CD4-positive, CD25-positive, alpha-beta regulatory T cell (primary cell): ENCODE data around the gene BNIP3. TPM values are rescaled to one million over a fixed set of nuclear protein-coding genes. Genes with fewer than 3 reads are reported as not detected.
A peak's percentile ranks its signal among the peaks of the same experiment; 100 is the strongest.

Experiments used
- ATAC-seq, 2 donors: fragments of 150-1000 bp; cut with Tn5 transposase; one replicate each; pipeline ENCODE4 v1.10.0; 2021; ENCODE audit warnings: low read depth in 2 of 2, moderate number of reproducible peaks in 2 of 2, moderate library complexity in 1 of 2
- DNase-seq, 3 donors: peaks; one replicate each; pipeline versions ENCODE4 v3.0.0 to v3.0.0-alpha.2; 2012 to 2022; ENCODE audit warnings: mixed read lengths in 1 of 3
- H3K27ac ChIP-seq: one replicate; pipeline ENCODE4 v1.7.0; 2013; ENCODE audit warnings: mild to moderate bottlenecking, low read length; ENCODE audit not compliant: insufficient read depth, poor library complexity, severe bottlenecking
- H3K27me3 ChIP-seq: one replicate; pipeline ENCODE4 v1.7.0; 2013; ENCODE audit warnings: low read length; ENCODE audit not compliant: control insufficient read depth, insufficient read depth
- H3K36me3 ChIP-seq: one replicate; pipeline ENCODE4 v1.7.0; 2013; ENCODE audit warnings: mild to moderate bottlenecking, low read length, moderate library complexity; ENCODE audit not compliant: control insufficient read depth, insufficient read depth
- H3K4me1 ChIP-seq: 2 replicates; pipeline ENCODE4 v1.7.0; 2013; ENCODE audit warnings: mild to moderate bottlenecking, low read length; ENCODE audit not compliant: insufficient read depth, control insufficient read depth, poor library complexity, severe bottlenecking
- H3K4me3 ChIP-seq: one replicate; pipeline ENCODE4 v1.7.0; 2013; ENCODE audit warnings: low read depth, mild to moderate bottlenecking, low read length, moderate library complexity
- H3K9me3 ChIP-seq, 2 experiments: 1 replicate in 1 of 2; 2 replicates in 1 of 2; pipeline ENCODE4 v1.7.0; 2013; ENCODE audit warnings: low read length in 2 of 2, mild to moderate bottlenecking in 1 of 2, moderate library complexity in 1 of 2; ENCODE audit not compliant: control insufficient read depth in 2 of 2
- H3K27ac Mint-ChIP-seq, 3 donors: one replicate each; pipeline ENCODE4 v1.8.0; 2020 to 2022; ENCODE audit warnings: mild to moderate bottlenecking in 3 of 3, mixed read lengths in 3 of 3, moderate library complexity in 2 of 3
- H3K27me3 Mint-ChIP-seq: one replicate; pipeline ENCODE4 v1.8.0; 2022; ENCODE audit warnings: mild to moderate bottlenecking, mixed read lengths
- H3K36me3 Mint-ChIP-seq: one replicate; pipeline ENCODE4 v1.8.0; 2020; ENCODE audit warnings: mixed read lengths
- H3K4me1 Mint-ChIP-seq, 4 donors: one replicate each; pipeline ENCODE4 v1.8.0; 2020 to 2022; ENCODE audit warnings: mixed read lengths in 4 of 4, mild to moderate bottlenecking in 1 of 4
- H3K4me3 Mint-ChIP-seq, 4 donors: one replicate each; pipeline ENCODE4 v1.8.0; 2020 to 2022; ENCODE audit warnings: mild to moderate bottlenecking in 4 of 4, mixed read lengths in 4 of 4, moderate library complexity in 3 of 4
- H3K9me3 Mint-ChIP-seq, 7 donors: one replicate each; pipeline ENCODE4 v1.8.0; 2020 to 2022; ENCODE audit warnings: mixed read lengths in 7 of 7, mild to moderate bottlenecking in 3 of 7, moderate library complexity in 2 of 7
- polyA plus RNA-seq, 4 donors: library from polyadenylated mRNA; unstranded; fragments of 300-500 nt; fragmentation: Illumina TruSeq; gene quantifications; one replicate each; pipeline ENCODE4 v1.2.3, GENCODE V29; 2021
- total RNA-seq: library from RNA; stranded (reverse); gene quantifications from one replicate; pipeline ENCODE4 v1.2.3, GENCODE V29; 2022

BNIP3 gene, protein sequence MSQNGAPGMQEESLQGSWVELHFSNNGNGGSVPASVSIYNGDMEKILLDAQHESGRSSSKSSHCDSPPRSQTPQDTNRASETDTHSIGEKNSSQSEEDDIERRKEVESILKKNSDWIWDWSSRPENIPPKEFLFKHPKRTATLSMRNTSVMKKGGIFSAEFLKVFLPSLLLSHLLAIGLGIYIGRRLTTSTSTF
- total RNA-seq: 20.2 TPM
- polyA plus RNA-seq: 10 to 100 TPM; 21.2 to 35.1 (median 30.5) TPM

DNA sequence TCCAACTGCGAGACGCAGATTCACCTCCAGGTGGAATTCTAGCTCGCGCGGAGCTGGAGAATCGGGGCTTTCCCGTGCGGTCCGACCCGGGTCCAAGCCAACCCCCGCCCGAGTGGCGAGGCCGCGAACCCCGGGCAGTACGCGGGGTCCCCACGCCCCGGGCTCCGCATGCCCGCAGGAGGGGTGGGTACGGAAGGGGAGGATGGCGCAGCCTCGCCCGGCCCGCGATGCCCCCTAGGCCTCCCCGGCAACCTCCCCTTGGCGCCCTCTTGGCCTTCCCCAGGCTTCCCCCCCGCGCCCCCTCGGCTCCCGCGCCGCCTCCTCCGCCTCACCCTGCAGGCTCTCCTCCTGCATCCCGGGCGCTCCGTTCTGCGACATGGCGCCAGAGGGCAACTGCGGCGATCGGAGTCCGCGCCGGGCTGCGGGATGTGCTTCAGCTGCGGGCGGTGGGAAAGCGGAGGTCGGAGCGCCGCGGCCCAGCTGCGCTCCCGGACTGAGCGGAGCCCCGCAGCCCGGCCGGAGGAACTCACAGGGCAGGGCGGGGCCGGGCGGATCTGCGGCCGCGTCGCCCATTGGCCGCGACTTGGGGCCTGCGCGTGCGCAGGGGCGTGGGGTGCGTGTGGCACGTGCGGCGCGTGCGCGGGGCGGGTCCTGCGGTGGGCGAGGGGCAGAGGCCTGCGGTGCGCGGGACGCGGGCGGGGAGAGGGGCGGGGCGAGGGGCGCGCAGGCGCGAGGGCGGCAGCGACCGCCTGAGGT is at the start of gene BNIP3:
Gene BNIP3 (minus strand): TSS at position 495 of the 756 bp plus-strand sequence. CDS start 117 bp downstream, at position 378.
- peak within 1 kb of the TSS; percentile 86 for H3K4me3 ChIP-seq
- Mint-ChIP-seq H3K27me3 (peaks cover 14% of the 10 kb centered on the region), H3K36me3 (peaks cover 7% of the 10 kb centered on the region), H3K27ac (peak within 1 kb of the TSS in 2 of 3 donors; percentile 79 to 83), H3K4me1 (peaks cover 17 to 49% (median 27%) of the 10 kb centered on the region in 4 donors), H3K9me3 (no peaks in the 10 kb centered on the region), H3K4me3 (peak within 1 kb of the TSS; percentile 86 to 94 (median 92))
- DNase-seq: peak; percentile 91 to 94 (median 93)
- no peaks in the 10 kb centered on the region for H3K36me3 ChIP-seq
- peaks cover 24% of the 10 kb centered on the region for H3K4me1 ChIP-seq
- no peaks in the 10 kb centered on the region for H3K27me3 ChIP-seq
- H3K9me3 ChIP-seq: no peaks in the 10 kb centered on the region
- peak; percentile 86 to 89 for ATAC-seq
- H3K27ac ChIP-seq: peak within 1 kb of the TSS; percentile 57

DNA sequence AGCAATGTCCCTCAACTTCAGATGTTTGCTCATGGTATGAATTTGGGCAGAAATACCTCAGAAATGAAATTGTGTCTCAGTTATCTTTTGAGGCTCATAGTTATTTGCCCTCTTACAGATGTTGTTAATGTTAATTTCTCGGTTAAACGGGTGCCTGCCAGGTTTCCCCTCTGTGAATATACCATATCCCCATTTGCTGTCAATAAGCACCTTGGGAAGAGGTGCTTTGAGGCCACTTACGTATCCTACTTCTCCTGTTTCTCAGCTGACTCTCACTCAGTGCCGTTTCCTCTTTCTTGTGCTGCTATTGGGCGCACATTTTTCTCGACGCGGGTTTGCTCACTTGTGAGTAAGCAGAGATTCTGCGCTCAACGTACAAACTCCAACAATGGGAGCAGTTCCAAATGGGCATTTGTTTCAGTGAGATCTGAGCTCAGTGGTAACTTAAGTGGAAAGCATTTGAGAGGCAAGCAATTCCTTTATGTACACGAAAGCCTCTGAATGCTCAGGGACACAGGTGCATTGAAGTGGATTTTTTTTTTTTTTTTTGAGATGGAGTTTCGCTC is 49.3 kb upstream of the BNIP3 start:
- Mint-ChIP-seq H3K4me3 (no peak overlapping the region), H3K9me3 (peaks cover 0 to 2% (median 0%) of the 10 kb centered on the region in 7 donors), H3K4me1 (peaks cover 0 to 2% (median 0%) of the 10 kb centered on the region in 4 donors), H3K27me3 (peaks cover 46% of the 10 kb centered on the region), H3K27ac (no peak overlapping the region), H3K36me3 (no peaks in the 10 kb centered on the region)
- Histone ChIP-seq H3K27ac (no peak overlapping the region), H3K9me3 (no peaks in the 10 kb centered on the region), H3K36me3 (no peaks in the 10 kb centered on the region), H3K27me3 (peaks cover 6% of the 10 kb centered on the region), H3K4me1 (no peaks in the 10 kb centered on the region), H3K4me3 (no peak overlapping the region)
- ATAC-seq (no peak), DNase-seq (no peak)

DNA sequence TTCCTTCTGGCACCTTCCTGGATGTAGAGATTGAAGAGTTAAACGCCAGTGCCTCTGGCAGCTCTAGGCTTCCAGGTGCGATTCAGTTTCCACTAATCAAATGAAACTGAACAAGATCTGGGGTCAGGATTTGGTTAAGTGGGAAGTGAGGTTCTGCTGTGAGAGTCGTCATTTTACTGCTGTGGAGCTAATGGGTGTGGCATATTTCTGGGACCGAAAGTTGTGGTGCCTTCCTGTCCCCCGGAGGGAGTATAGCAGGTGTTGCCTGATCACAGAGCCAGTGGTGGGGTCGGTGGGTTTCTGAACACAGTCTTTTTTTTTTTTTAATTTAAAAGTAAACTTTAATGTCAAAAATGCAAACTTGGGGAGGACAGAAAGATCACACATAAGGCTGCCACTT is 47.0 kb upstream of the BNIP3 start:
- no peaks in the 10 kb centered on the region for H3K4me1 ChIP-seq
- no peaks in the 10 kb centered on the region for H3K4me1 Mint-ChIP-seq
- DNase-seq (no peak), ATAC-seq (no peak)
- H3K36me3 ChIP-seq: no peaks in the 10 kb centered on the region
- peaks cover 0 to 2% (median 0%) of the 10 kb centered on the region in 7 donors for H3K9me3 Mint-ChIP-seq
- H3K4me3 ChIP-seq: no peak overlapping the region
- H3K27ac Mint-ChIP-seq: no peak overlapping the region
- no peaks in the 10 kb centered on the region for H3K36me3 Mint-ChIP-seq
- no peak overlapping the region for H3K4me3 Mint-ChIP-seq
- H3K27me3 Mint-ChIP-seq: peaks cover 41% of the 10 kb centered on the region
- H3K27me3 ChIP-seq: no peaks in the 10 kb centered on the region
- no peak overlapping the region for H3K27ac ChIP-seq
- H3K9me3 ChIP-seq: no peaks in the 10 kb centered on the region

DNA sequence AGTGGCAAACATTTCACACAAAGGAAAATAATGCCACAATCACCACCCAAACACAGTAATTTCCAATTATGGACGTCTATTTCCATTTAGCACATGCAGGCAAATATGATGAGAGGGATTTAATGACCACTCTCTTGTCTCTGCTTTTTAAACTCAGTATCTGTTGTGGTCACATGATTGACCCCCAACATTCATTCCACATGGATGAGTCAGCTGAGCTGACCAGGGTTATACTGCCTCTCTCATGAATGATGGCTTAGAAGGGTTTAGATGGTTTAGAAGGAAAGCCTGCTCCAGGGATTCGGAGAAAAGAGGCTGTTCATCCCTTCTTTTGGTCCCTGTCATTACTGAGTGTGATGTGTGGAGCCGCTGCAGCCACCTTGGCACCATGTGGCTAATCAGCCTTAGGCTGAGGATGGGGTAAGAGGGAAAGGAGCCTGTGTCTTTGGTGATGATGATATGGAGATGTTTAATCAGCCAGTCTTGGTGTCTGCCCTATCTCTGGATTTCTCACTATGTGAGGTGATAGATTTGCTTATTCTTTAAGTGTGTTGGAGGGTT is 45.8 kb upstream of the BNIP3 start:
- H3K36me3 Mint-ChIP-seq: no peaks in the 10 kb centered on the region
- no peaks in the 10 kb centered on the region for H3K27me3 ChIP-seq
- H3K9me3 Mint-ChIP-seq: peaks cover 0 to 2% (median 0%) of the 10 kb centered on the region in 7 donors

DNA sequence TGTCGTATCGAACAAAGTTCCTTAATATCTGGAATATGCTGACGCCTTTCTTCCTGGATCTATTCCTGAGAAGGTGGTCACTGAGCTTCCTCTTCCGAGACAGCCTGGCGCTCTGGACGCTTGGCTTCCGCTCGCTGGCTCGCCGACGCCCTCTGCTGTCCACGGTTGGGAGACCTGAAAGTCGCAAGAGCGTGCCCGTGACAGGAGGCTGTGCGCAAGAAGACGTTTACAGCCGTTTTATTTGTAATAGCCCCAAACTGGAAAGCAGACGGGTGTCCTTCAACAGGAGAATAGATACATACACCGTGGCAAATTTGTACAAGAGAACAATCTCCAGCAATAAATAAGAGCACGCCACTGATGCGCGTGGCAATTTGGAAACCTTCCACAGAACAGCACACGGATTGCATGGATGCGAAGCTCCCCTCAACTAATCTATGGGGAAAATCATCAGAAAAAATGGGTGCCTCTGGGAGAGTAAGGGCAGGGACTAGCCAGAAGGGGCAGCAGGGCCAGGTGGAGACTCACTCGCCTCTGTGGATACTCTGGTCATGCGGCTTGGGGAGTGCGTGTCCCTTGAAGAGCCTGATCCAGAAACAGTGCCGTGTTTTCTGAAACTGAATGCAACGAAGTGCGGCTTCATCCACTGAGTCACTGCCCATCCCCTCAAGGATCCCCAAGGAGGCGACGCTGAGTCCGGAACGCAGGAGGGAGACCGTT is 41.5 kb upstream of the BNIP3 start:
- peaks cover 0 to 2% (median 0%) of the 10 kb centered on the region in 7 donors for H3K9me3 Mint-ChIP-seq
- no peaks in the 10 kb centered on the region for H3K4me1 ChIP-seq
- peaks cover 4 to 7% (median 5%) of the 10 kb centered on the region in 4 donors for H3K4me1 Mint-ChIP-seq
- no peaks in the 10 kb centered on the region for H3K27me3 ChIP-seq
- H3K27ac ChIP-seq: no peak overlapping the region
- H3K27ac Mint-ChIP-seq: peak overlapping the region in 1 of 3 donors; percentile 9
- H3K27me3 Mint-ChIP-seq: peaks cover 38% of the 10 kb centered on the region
- DNase-seq (peak; percentile 56 to 76 (median 64)), ATAC-seq (peak; percentile 61 to 78)
- H3K4me3 ChIP-seq: no peak overlapping the region
- H3K9me3 ChIP-seq: no peaks in the 10 kb centered on the region
- H3K36me3 Mint-ChIP-seq: no peaks in the 10 kb centered on the region
- peak overlapping the region in 1 of 4 donors; percentile 60 for H3K4me3 Mint-ChIP-seq
- no peaks in the 10 kb centered on the region for H3K36me3 ChIP-seq

More for the DNA sequence above, 45.8 kb upstream of the BNIP3 start:
- H3K4me3 ChIP-seq: no peak overlapping the region
- no peaks in the 10 kb centered on the region for H3K9me3 ChIP-seq
- Mint-ChIP-seq H3K4me1 (peaks cover 4 to 7% (median 5%) of the 10 kb centered on the region in 4 donors), H3K27ac (no peak overlapping the region), H3K4me3 (no peak overlapping the region), H3K27me3 (peaks cover 42% of the 10 kb centered on the region)
- ATAC-seq: no peak
- H3K27ac ChIP-seq: no peak overlapping the region
- DNase-seq: no peak
- no peaks in the 10 kb centered on the region for H3K4me1 ChIP-seq
- H3K36me3 ChIP-seq: no peaks in the 10 kb centered on the region

DNA sequence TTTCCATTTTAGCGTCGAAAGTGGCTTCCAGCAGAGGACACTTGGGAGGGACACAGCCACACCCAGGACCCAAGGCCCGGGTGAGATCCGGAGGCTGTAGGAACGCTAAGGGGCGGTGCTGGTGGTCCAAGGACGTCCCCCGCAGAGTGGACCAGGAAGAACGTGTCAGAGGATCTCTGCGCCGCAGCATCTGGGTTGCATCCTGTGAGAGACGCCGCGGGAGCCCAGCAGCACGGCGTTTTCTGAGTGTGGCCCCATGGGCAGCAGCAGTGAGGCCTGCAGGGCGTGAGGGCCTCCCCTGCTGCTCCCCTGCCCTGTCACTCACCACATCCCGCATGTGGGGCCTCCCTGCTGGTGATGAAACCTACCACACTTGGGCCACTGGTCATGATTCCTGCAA is 40.5 kb upstream of the BNIP3 start:
- ATAC-seq (no peak), DNase-seq (no peak)
- H3K27ac ChIP-seq: no peak overlapping the region
- H3K4me3 Mint-ChIP-seq: no peak overlapping the region
- H3K4me1 Mint-ChIP-seq: peaks cover 4 to 7% (median 5%) of the 10 kb centered on the region in 4 donors
- H3K36me3 Mint-ChIP-seq: no peaks in the 10 kb centered on the region
- no peaks in the 10 kb centered on the region for H3K9me3 ChIP-seq
- peaks cover 31% of the 10 kb centered on the region for H3K27me3 Mint-ChIP-seq
- H3K4me3 ChIP-seq: no peak overlapping the region
- H3K27ac Mint-ChIP-seq: no peak overlapping the region
- H3K27me3 ChIP-seq: no peaks in the 10 kb centered on the region
- no peaks in the 10 kb centered on the region for H3K4me1 ChIP-seq
- no peaks in the 10 kb centered on the region for H3K9me3 Mint-ChIP-seq
- no peaks in the 10 kb centered on the region for H3K36me3 ChIP-seq

DNA sequence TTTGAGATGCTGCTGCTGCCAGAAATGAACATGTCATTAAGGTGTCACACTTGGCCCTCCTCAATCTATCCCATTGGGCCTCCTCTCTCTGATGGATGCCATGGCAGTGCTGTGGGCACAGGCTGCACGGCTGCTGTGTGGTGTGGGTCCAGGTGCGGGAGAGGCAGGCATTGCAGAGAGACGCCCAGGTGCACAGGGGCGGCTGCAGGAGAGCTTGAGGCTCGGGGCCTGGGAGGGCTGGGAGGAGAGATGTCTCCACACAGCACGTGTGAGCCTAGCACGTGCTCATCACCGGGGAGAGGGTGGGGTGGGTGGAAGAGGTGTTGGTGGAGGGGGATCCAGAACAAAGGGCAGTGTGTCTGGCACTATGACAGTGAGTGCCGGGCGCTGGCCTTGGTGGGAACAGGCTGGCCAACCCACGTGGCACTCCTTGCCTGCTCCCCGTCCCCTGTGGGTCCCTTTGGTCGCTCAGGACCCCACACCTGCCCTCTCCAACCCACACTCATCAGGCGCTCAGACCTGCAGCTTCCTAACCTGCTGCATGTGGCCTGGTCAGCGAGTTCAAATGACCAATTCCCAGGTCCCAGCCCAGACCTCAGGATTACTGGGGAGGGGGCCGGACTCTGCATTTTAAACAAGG is 39.9 kb upstream of the BNIP3 start:
- ATAC-seq: no peak
- H3K36me3 ChIP-seq: no peaks in the 10 kb centered on the region
- Mint-ChIP-seq H3K36me3 (no peaks in the 10 kb centered on the region), H3K4me3 (no peak overlapping the region), H3K27ac (peak overlapping the region in 1 of 3 donors; percentile 26), H3K9me3 (no peaks in the 10 kb centered on the region), H3K27me3 (peaks cover 27% of the 10 kb centered on the region), H3K4me1 (peaks cover 4 to 7% (median 5%) of the 10 kb centered on the region in 4 donors)
- H3K9me3 ChIP-seq: no peaks in the 10 kb centered on the region
- no peak for DNase-seq
- H3K4me1 ChIP-seq: no peaks in the 10 kb centered on the region
- H3K27ac ChIP-seq: no peak overlapping the region
- H3K27me3 ChIP-seq: no peaks in the 10 kb centered on the region
- no peak overlapping the region for H3K4me3 ChIP-seq
